GM23248 (cell line): ENCODE data around the gene SAXO1. TPM values are rescaled to one million over a fixed set of nuclear protein-coding genes. Genes with fewer than 3 reads are reported as not detected.
A peak's percentile ranks its signal among the peaks of the same experiment; 100 is the strongest.

ENCODE experiments used
- DNase-seq: peaks from one replicate; pipeline ENCODE4 v3.0.0-alpha.2; 2015
- H2AFZ ChIP-seq: fragments of 200-600 bp; sonication (generic); 2 replicates; pipeline ENCODE4 v1.6.1; 2016; ENCODE audit warnings: antibody characterized with exemption
- H3F3A ChIP-seq: fragments of 200-600 bp; sonication (generic); 2 replicates; pipeline ENCODE4 v1.6.1; 2016; ENCODE audit warnings: mild to moderate bottlenecking, antibody characterized with exemption, mixed run types; ENCODE audit not compliant: insufficient read depth
- H3K27ac ChIP-seq: fragments of 200-600 bp; sonication (generic); 2 replicates; pipeline ENCODE4 v1.5.1; 2016; ENCODE audit warnings: mild to moderate bottlenecking
- H3K27me3 ChIP-seq: fragments of 200-600 bp; sonication (generic); replicated peaks from 2 replicates; pipeline ENCODE4 v1.6.1; 2016; ENCODE audit warnings: mild to moderate bottlenecking; ENCODE audit not compliant: insufficient read depth
- H3K36me3 ChIP-seq: fragments of 200-600 bp; sonication (generic); 2 replicates; pipeline ENCODE4 v1.6.1; 2016; ENCODE audit warnings: low read depth, mild to moderate bottlenecking
- H3K4me1 ChIP-seq: fragments of 200-600 bp; sonication (generic); 2 replicates; pipeline ENCODE4 v1.6.1; 2016; ENCODE audit warnings: mild to moderate bottlenecking; ENCODE audit not compliant: insufficient read depth
- H3K4me2 ChIP-seq: fragments of 200-600 bp; sonication (generic); one replicate; pipeline ENCODE4 v1.6.1; 2016; ENCODE audit warnings: mild to moderate bottlenecking; ENCODE audit not compliant: unreplicated experiment
- H3K4me3 ChIP-seq: fragments of 200-600 bp; sonication (generic); 2 replicates; pipeline ENCODE4 v1.5.1; 2016; ENCODE audit warnings: mild to moderate bottlenecking
- H3K79me2 ChIP-seq: fragments of 200-600 bp; sonication (generic); 2 replicates; pipeline ENCODE4 v1.6.1; 2016; ENCODE audit warnings: mild to moderate bottlenecking; ENCODE audit not compliant: insufficient read depth
- H3K9ac ChIP-seq: fragments of 200-600 bp; sonication (generic); 2 replicates; pipeline ENCODE4 v1.6.1; 2016; ENCODE audit warnings: mild to moderate bottlenecking
- H3K9me2 ChIP-seq: fragments of 200-600 bp; sonication (generic); 2 replicates; pipeline ENCODE4 v1.6.1; 2016; ENCODE audit warnings: mixed run types, mild to moderate bottlenecking, moderate library complexity; ENCODE audit not compliant: insufficient read depth
- H3K9me3 ChIP-seq: fragments of 200-600 bp; sonication (generic); one replicate; pipeline ENCODE4 v1.6.1; 2017; ENCODE audit warnings: low read depth
- H4K20me1 ChIP-seq: fragments of 200-600 bp; sonication (generic); 2 replicates; pipeline ENCODE4 v1.6.0; 2016; ENCODE audit not compliant: insufficient read depth
- EZH2 ChIP-seq: fragments of 200-600 bp; sonication (generic); IDR thresholded peaks from 2 replicates; pipeline ENCODE4 v1.6.1; 2018; ENCODE audit warnings: antibody characterized with exemption, mild to moderate bottlenecking; ENCODE audit not compliant: insufficient read depth, poor library complexity, severe bottlenecking
- EZH2phosphoT487 ChIP-seq: fragments of 200-600 bp; sonication (generic); IDR thresholded peaks from 2 replicates; pipeline ENCODE4 v1.6.1; 2018; ENCODE audit warnings: antibody characterized with exemption, moderate library complexity, mild to moderate bottlenecking, low read depth; ENCODE audit not compliant: insufficient read depth
- whole genome bisulfite sequencing, 2 experiments: methylation state at CpG; one replicate each; pipeline ENCODE4 v1.1.6; 2015 to 2017; ENCODE audit warnings: low lambda C conversion rate in 2 of 2, low coverage in 1 of 2; ENCODE audit errors: missing lambda C conversion rate in 2 of 2; 5-methylcytosine and 5-hydroxymethylcytosine counted together
- in situ Hi-C: fragments of 300-500 bp; cut with MboI; formaldehyde crosslinking; loops from 2 replicates; pipeline ENCODE4 v1.15.0; 2020
- polyA plus RNA-seq: library from polyadenylated mRNA; unstranded; fragments of >200 nt; fragmentation: Nextera tagmentation; extraction: Ambion mirVana; gene quantifications from 2 replicates; pipeline ENCODE4 v1.2.1, GENCODE V29; 2016
- total RNA-seq: library from RNA; depleted of rRNA; stranded (reverse); fragments of >200 nt; shearing (Covaris generic); gene quantifications from 2 replicates; pipeline ENCODE4 v1.2.3, GENCODE V29; 2014

Gene SAXO1
- total and polyA plus RNA-seq, 2 experiments from 2014 or later: 0.83 TPM; not detected in 1

- H3F3A ChIP-seq: no peaks in the 10 kb centered on the region
- H3K27ac ChIP-seq: no peak overlapping the region
- peak; percentile 18 for DNase-seq
- no peaks in the 10 kb centered on the region for H3K4me1 ChIP-seq
- no peaks in the 10 kb centered on the region for H3K27me3 ChIP-seq
- H3K9me2 ChIP-seq: no peaks in the 10 kb centered on the region
- H3K4me3 ChIP-seq: no peak overlapping the region
- WGBS, 2 experiments: 70 to 72% methylated on average over 7 of the region's 7 CpGs
- H3K9me3 ChIP-seq: no peaks in the 10 kb centered on the region
- H3K79me2 ChIP-seq: no peaks in the 10 kb centered on the region
- no peaks in the 10 kb centered on the region for H4K20me1 ChIP-seq
- no peak overlapping the region for H3K4me2 ChIP-seq
- in situ Hi-C loops: no loop called here
- no peak overlapping the region for H3K9ac ChIP-seq
- no peaks in the 10 kb centered on the region for H3K36me3 ChIP-seq
- no peak for TF ChIP-seq EZH2phosphoT487
- TF ChIP-seq EZH2: no peak
- no peak overlapping the region for H2AFZ ChIP-seq
Measured at GRCh38 chr9:18928711-18929110, 104.3 kb downstream of the SAXO1 start.

GRCh38 chr9:18926513-18926912, 106.5 kb downstream of the SAXO1 start:
- TF ChIP-seq EZH2 (no peak), EZH2phosphoT487 (no peak)
- Histone ChIP-seq H3K9me3 (no peaks in the 10 kb centered on the region), H3K9me2 (no peaks in the 10 kb centered on the region), H3K4me3 (no peak overlapping the region), H4K20me1 (no peaks in the 10 kb centered on the region), H3K27ac (no peak overlapping the region), H3F3A (0 out of 2 replicates have a peak, but pooled peaks cover 5% of the 10 kb centered on the region), H3K4me1 (peaks cover 14% of the 10 kb centered on the region), H3K27me3 (no peaks in the 10 kb centered on the region), H3K4me2 (no peak overlapping the region), H3K9ac (no peak overlapping the region), H3K36me3 (no peaks in the 10 kb centered on the region), H2AFZ (no peak overlapping the region), H3K79me2 (no peaks in the 10 kb centered on the region)
- 72 to 79% methylated on average over 3 of the region's 3 CpGs for WGBS, 2 experiments
- in situ Hi-C loops: no loop called here
- DNase-seq: no peak

GRCh38 chr9:18925880-18926279, 107.1 kb downstream of the SAXO1 start:
- no peak for DNase-seq
- Histone ChIP-seq H3K79me2 (no peaks in the 10 kb centered on the region), H3K27me3 (no peaks in the 10 kb centered on the region), H3K4me3 (no peak overlapping the region), H3K4me2 (no peak overlapping the region), H3K27ac (no peak overlapping the region), H4K20me1 (no peaks in the 10 kb centered on the region), H3K4me1 (peaks cover 20% of the 10 kb centered on the region), H3K9me3 (no peaks in the 10 kb centered on the region), H3K9me2 (no peaks in the 10 kb centered on the region), H3F3A (0 out of 2 replicates have a peak, but pooled peaks cover 6% of the 10 kb centered on the region), H3K9ac (no peak overlapping the region), H2AFZ (no peak overlapping the region), H3K36me3 (no peaks in the 10 kb centered on the region)
- in situ Hi-C loops: no loop called here
- TF ChIP-seq EZH2: no peak
- no peak for TF ChIP-seq EZH2phosphoT487

- H2AFZ ChIP-seq: no peak overlapping the region
- no peak for TF ChIP-seq EZH2phosphoT487
- TF ChIP-seq EZH2: no peak
- 0 out of 2 replicates have a peak, but pooled peaks cover 6% of the 10 kb centered on the region for H3F3A ChIP-seq
- H3K4me3 ChIP-seq: no peak overlapping the region
- no peaks in the 10 kb centered on the region for H3K36me3 ChIP-seq
- H3K79me2 ChIP-seq: no peaks in the 10 kb centered on the region
- H3K4me2 ChIP-seq: no peak overlapping the region
- in situ Hi-C loops: no loop called here
- no peak for DNase-seq
- 78 to 91% methylated on average over 6 of the region's 6 CpGs for WGBS, 2 experiments
- no peaks in the 10 kb centered on the region for H3K9me3 ChIP-seq
- no peak overlapping the region for H3K27ac ChIP-seq
- peaks cover 26% of the 10 kb centered on the region for H3K4me1 ChIP-seq
- H4K20me1 ChIP-seq: no peaks in the 10 kb centered on the region
- H3K9me2 ChIP-seq: no peaks in the 10 kb centered on the region
- no peak overlapping the region for H3K9ac ChIP-seq
- H3K27me3 ChIP-seq: no peaks in the 10 kb centered on the region
Measured at GRCh38 chr9:18923671-18924430, 109.2 kb downstream of the SAXO1 start.
